ENCODE results near the gene TSC22D2.
A peak's percentile ranks its signal among the peaks of the same experiment; 100 is the strongest.

TSC22D2 gene

DNA sequence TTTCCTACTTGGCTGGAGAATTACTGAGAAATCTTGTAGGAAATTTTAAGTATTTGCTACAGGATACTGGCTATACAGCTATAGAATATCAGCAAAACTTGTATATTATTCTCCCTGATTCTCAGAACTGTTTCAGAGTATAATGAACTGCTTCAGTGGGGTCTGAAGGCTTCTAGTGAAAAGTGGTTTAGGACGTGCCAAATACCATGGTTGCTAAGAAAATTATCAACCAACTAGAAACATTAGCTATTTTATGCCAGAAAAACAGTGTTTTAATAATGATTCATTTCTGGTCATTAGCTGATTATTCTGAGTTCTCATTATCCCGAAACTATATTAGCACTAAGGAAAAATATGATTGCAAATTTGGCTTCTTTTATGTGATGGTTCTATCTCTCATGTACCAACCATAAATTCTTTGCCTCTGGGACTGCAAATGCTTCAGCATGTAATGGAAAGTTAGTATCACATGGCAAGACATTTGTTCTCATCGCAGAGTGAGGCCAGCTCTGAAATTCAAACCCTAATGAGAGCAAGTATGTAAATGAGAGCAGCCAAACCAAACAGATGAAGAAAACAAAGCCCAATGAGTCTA lies 11.0 kb upstream of the TSC22D2 start:
- Histone ChIP-seq H3K9me3 (ENCODE audit: control insufficient read depth, insufficient read depth, low read length) (no peaks in the 10 kb centered on the region), H3K9ac (ENCODE audit: low read depth, low read length) (no peak overlapping the region), H3K4me1 (ENCODE audit: insufficient read depth, low read length) (no peaks in the 10 kb centered on the region), H3K36me3 (ENCODE audit: insufficient read depth, low read length) (no peaks in the 10 kb centered on the region)

DNA sequence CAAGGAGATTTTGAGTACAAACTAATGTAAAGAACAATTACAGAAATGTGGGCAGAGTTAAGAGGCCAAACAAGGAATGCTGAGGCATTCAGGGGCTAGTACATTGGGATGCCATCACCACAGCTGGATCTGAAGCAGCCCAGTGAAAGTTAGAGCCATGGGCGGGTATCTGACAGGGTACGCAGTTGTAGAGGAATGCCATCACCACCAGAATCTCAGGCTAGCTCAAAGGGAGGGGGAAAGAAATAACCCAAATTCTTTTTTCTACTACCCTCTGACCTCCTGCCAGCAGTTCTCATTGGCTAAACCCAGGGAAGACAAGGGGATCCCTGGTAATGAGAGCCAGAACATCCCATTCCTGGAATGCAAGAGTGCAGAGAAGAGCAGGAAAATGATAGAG lies 9.0 kb upstream of the TSC22D2 start:
- Histone ChIP-seq H3K9me3 (ENCODE audit: control insufficient read depth, insufficient read depth, low read length) (no peaks in the 10 kb centered on the region), H3K4me1 (ENCODE audit: insufficient read depth, low read length) (no peaks in the 10 kb centered on the region; the same call in 1 of the 2 replicates), H3K9ac (ENCODE audit: low read depth, low read length) (no peak overlapping the region), H3K36me3 (ENCODE audit: insufficient read depth, low read length) (no peaks in the 10 kb centered on the region)

DNA sequence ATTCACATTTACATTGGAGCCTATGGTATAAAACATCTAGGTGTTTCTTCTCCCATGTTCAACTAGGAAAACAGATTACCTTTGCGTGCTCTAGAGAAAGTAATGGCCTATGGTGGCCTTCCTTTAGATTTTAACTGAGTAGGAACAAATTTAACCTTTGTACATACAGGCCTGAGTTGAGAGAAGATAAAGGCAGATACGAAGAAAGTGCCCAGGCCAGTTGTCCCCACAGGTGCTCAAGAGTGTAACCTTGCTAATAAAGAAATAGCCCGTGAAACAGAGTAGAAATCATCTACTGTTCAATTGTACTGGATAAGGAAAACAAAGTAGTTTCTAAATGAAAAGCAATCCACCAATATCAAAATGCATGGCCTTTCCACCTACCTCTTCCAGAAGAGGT lies 6.8 kb upstream of the TSC22D2 start:
- no peaks in the 10 kb centered on the region for H3K36me3 ChIP-seq (ENCODE audit: insufficient read depth, low read length)
- H3K9me3 ChIP-seq (ENCODE audit: control insufficient read depth, insufficient read depth, low read length), result no peaks in the 10 kb centered on the region
- H3K4me1 ChIP-seq (ENCODE audit: insufficient read depth, low read length), result no peaks in the 10 kb centered on the region; the same call in 1 of the 2 replicates
- H3K9ac ChIP-seq (ENCODE audit: low read depth, low read length), result no peak overlapping the region

DNA sequence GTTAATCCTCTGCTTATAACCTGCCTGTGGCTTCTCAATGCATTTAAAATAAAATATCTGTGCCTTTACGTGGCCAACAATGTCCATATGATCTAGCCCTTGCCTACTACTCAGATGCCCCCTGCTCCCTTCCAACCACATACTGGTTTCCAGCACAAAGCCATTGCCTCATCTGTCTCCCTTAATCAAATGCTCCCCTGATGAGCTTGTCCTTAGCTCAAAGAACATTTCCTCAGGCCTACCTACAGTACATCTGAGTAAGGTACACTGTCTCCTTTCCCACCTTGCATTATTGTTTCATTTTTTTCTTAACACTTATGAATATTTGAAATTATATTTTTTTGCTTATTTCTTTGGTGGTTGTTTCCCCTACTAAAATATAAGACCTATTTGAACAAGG lies 5.9 kb upstream of the TSC22D2 start:
- no peaks in the 10 kb centered on the region for H3K36me3 ChIP-seq (ENCODE audit: insufficient read depth, low read length)
- H3K9me3 ChIP-seq (ENCODE audit: control insufficient read depth, insufficient read depth, low read length), result no peaks in the 10 kb centered on the region
- no peak overlapping the region for H3K9ac ChIP-seq (ENCODE audit: low read depth, low read length)
- peaks cover 7% of the 10 kb centered on the region; the same call in 1 of the 2 replicates for H3K4me1 ChIP-seq (ENCODE audit: insufficient read depth, low read length)

DNA sequence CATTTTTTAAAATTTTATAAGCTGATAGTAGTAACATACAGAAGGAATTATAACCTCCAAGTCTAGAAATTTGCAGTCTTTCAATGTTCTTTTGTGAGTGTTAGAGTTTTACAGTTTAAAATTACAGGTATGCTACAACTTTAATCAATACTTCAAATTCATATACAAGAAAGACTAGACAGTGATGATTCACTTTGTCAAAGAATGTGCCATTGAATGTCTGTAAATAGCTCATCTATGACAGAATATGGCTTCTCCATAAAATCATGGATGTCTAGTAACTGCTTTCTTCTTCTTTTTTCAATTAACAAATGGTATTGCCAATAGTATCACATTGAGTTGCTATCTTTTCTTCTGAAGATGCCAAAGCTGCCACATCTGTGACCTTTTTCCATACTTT lies 4.1 kb upstream of the TSC22D2 start:
- Histone ChIP-seq H3K4me1 (ENCODE audit: insufficient read depth, low read length) (peaks cover 8% of the 10 kb centered on the region; the same call in 1 of the 2 replicates), H3K36me3 (ENCODE audit: insufficient read depth, low read length) (no peaks in the 10 kb centered on the region), H3K9ac (ENCODE audit: low read depth, low read length) (no peak overlapping the region), H3K9me3 (ENCODE audit: control insufficient read depth, insufficient read depth, low read length) (no peaks in the 10 kb centered on the region)

DNA sequence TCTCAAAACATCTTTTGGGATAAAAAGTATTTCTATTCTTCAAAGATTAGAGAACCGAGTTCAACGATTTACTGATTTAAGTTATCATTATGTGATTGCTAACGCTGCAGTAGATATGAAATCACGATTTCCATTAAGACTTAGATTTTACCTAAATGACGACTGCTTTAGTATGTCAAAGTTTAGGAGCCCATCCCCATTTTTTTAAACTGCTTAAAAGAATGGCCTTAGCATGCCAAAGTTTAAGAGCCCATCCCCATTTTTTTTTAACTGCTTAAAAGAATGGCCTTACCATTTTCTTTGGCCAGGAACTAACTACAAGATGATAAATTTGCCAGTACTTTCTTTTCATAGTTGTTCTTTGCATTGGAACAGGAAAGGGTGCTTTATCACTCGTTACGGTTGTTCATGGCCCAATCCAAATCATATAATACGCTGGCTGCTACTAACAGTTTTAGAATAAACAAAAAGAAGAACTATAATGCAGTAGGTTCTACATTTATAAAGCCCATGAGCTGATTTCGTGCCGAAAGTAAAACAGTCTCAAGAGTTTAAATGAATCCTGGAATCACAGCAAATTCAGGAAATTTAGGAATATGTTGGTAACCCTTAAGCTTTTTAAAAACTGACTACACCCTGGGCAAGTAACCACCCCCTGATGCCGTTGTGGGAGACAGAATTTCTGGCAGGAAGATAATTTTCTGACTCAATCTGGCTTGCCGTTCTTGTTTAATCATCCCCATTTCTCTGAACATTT lies 869 bp upstream of the TSC22D2 start:
- Histone ChIP-seq H3K9me3 (ENCODE audit: control insufficient read depth, insufficient read depth, low read length) (no peaks in the 10 kb centered on the region), H3K4me1 (ENCODE audit: insufficient read depth, low read length) (peaks cover 8% of the 10 kb centered on the region; the same call in 1 of the 2 replicates), H3K9ac (ENCODE audit: low read depth, low read length) (peak overlapping the region; percentile 84), H3K36me3 (ENCODE audit: insufficient read depth, low read length) (no peaks in the 10 kb centered on the region)

DNA sequence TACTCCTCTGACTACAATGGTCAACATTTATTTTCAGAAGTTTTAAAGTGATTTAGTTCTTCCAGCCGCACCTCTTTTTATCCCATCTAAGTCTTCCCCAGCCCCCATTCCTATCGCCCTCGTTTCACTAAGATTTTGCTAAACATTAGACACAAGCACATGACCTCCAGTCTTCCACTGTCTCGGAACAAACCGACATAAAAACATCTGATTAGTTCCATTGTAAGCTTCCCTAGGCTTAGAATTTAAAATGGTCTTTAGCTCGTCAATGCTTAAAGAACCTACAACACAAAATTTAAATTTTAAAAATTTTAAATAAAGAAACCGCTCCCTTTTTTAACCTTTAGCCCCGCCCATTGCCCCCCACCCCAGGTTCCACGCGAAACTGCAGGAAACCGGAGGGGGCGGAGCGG lies 284 bp upstream of the TSC22D2 start:
- H3K9me3 ChIP-seq (ENCODE audit: control insufficient read depth, insufficient read depth, low read length), result no peaks in the 10 kb centered on the region
- H3K9ac ChIP-seq (ENCODE audit: low read depth, low read length), result peak overlapping the region; percentile 84

DNA sequence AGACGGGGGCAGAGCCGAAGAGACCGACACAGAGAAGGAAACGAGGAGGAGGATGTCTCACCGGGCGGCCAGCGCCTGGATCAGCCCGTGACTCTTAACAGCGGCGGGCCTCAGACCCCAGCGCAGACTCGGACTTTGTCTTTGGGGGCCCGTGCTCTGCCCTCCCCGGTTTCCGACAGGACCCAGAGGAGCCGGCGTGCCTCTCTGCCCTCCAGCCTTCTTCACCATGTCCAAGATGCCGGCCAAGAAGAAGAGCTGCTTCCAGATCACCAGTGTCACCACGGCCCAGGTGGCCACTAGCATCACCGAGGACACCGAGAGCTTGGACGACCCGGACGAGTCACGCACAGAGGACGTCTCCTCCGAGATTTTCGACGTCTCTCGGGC lies 1.0 kb downstream of the TSC22D2 start:
- Histone ChIP-seq H3K9ac (ENCODE audit: low read depth, low read length) (peak overlapping the region; percentile 84), H3K9me3 (ENCODE audit: control insufficient read depth, insufficient read depth, low read length) (no peaks in the 10 kb centered on the region), H3K4me1 (ENCODE audit: insufficient read depth, low read length) (peaks cover 8% of the 10 kb centered on the region; the same call in 1 of the 2 replicates), H3K36me3 (ENCODE audit: insufficient read depth, low read length) (no peaks in the 10 kb centered on the region)

More for the DNA sequence above, 284 bp upstream of the TSC22D2 start:
- H3K4me1 ChIP-seq (ENCODE audit: insufficient read depth, low read length), result peaks cover 8% of the 10 kb centered on the region; the same call in 1 of the 2 replicates
- H3K36me3 ChIP-seq (ENCODE audit: insufficient read depth, low read length), result no peaks in the 10 kb centered on the region

DNA sequence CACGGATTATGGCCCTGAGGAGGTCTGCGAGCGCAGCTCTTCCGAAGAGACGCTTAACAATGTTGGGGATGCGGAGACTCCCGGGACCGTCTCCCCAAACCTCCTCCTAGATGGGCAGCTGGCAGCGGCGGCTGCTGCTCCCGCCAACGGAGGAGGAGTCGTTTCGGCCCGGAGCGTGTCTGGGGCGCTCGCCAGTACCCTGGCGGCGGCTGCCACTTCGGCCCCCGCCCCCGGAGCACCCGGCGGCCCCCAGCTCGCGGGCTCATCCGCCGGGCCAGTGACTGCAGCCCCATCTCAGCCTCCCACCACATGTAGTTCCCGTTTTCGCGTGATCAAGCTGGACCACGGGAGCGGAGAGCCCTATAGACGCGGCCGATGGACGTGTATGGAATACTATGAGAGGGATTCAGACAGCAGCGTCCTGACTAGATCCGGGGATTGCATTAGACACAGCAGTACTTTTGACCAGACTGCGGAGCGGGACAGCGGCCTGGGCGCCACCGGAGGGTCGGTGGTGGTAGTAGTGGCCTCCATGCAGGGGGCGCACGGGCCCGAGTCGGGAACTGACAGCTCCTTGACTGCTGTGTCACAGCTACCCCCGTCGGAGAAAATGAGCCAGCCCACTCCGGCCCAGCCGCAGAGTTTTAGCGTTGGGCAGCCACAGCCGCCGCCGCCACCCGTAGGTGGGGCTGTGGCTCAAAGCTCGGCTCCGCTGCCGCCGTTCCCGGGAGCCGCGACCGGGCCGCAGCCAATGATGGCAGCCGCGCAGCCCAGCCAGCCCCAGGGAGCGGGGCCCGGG lies 1.6 kb downstream of the TSC22D2 start:
- peaks cover 11% of the 10 kb centered on the region; the same call in 1 of the 2 replicates for H3K4me1 ChIP-seq (ENCODE audit: insufficient read depth, low read length)
- no peaks in the 10 kb centered on the region for H3K36me3 ChIP-seq (ENCODE audit: insufficient read depth, low read length)
- no peaks in the 10 kb centered on the region for H3K9me3 ChIP-seq (ENCODE audit: control insufficient read depth, insufficient read depth, low read length)
- peak overlapping the region; percentile 84 for H3K9ac ChIP-seq (ENCODE audit: low read depth, low read length)

DNA sequence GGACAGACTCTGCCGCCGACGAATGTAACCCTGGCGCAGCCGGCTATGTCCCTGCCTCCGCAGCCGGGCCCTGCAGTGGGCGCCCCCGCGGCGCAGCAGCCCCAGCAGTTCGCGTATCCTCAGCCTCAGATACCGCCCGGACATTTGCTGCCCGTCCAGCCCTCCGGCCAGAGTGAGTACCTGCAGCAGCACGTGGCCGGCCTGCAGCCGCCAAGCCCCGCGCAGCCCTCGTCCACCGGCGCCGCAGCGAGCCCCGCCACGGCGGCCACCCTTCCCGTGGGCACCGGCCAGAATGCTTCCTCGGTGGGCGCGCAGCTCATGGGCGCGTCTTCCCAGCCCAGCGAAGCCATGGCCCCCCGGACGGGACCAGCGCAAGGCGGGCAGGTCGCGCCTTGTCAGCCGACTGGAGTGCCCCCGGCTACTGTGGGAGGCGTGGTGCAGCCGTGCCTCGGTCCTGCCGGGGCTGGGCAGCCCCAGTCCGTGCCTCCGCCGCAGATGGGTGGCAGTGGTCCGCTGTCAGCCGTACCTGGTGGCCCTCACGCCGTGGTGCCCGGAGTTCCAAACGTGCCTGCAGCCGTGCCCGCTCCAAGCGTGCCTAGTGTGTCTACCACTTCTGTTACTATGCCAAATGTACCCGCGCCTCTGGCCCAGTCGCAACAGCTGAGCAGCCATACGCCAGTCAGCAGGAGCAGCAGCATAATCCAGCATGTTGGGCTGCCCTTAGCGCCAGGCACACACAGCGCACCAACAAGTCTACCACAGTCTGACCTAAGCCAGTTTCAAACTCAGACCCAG lies 2.4 kb downstream of the TSC22D2 start:
- peaks cover 12% of the 10 kb centered on the region; the same call in 1 of the 2 replicates for H3K4me1 ChIP-seq (ENCODE audit: insufficient read depth, low read length)

DNA sequence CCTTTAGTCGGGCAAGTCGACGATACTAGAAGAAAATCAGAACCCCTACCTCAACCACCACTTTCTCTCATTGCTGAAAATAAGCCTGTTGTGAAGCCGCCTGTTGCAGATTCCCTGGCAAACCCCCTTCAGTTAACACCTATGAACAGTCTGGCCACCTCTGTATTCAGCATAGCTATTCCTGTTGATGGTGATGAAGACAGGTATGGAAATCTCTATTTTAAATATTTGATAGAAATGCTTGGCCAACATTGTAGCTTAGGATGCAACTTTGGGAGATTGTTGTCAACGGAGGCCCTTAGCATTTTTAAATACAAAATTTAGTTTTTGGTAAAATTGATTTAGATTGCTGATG lies 3.0 kb downstream of the TSC22D2 start:
- peaks cover 12% of the 10 kb centered on the region; the same call in 1 of the 2 replicates for H3K4me1 ChIP-seq (ENCODE audit: insufficient read depth, low read length)
- H3K9ac ChIP-seq (ENCODE audit: low read depth, low read length), result peak overlapping the region; percentile 84
- H3K9me3 ChIP-seq (ENCODE audit: control insufficient read depth, insufficient read depth, low read length), result no peaks in the 10 kb centered on the region
- H3K36me3 ChIP-seq (ENCODE audit: insufficient read depth, low read length), result no peaks in the 10 kb centered on the region

More for the DNA sequence above, 2.4 kb downstream of the TSC22D2 start:
- Histone ChIP-seq H3K36me3 (ENCODE audit: insufficient read depth, low read length) (no peaks in the 10 kb centered on the region), H3K9me3 (ENCODE audit: control insufficient read depth, insufficient read depth, low read length) (no peaks in the 10 kb centered on the region), H3K9ac (ENCODE audit: low read depth, low read length) (peak overlapping the region; percentile 84)

DNA sequence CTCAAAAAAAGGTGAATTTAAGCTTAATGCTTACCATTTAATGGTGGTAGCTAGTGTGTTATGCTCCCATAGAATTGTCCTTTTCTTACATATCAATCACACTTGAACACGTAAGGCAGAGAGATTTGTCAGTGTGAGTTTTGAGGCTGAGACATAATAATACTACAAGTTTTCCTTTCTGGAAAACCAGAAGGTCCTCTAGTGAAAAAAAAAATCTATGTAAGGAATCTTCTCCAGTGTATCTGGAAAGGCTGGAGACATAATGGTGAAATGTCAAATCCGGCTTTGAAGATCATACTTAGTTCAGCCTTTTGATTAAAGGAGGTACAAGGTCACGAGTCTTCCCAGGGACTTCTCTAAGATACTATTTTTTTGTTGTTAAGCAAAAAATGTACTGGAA lies 3.4 kb downstream of the TSC22D2 start:
- H3K9ac ChIP-seq (ENCODE audit: low read depth, low read length), result peak overlapping the region; percentile 84
- peaks cover 12% of the 10 kb centered on the region; the same call in 1 of the 2 replicates for H3K4me1 ChIP-seq (ENCODE audit: insufficient read depth, low read length)
- no peaks in the 10 kb centered on the region for H3K36me3 ChIP-seq (ENCODE audit: insufficient read depth, low read length)
- no peaks in the 10 kb centered on the region for H3K9me3 ChIP-seq (ENCODE audit: control insufficient read depth, insufficient read depth, low read length)

DNA sequence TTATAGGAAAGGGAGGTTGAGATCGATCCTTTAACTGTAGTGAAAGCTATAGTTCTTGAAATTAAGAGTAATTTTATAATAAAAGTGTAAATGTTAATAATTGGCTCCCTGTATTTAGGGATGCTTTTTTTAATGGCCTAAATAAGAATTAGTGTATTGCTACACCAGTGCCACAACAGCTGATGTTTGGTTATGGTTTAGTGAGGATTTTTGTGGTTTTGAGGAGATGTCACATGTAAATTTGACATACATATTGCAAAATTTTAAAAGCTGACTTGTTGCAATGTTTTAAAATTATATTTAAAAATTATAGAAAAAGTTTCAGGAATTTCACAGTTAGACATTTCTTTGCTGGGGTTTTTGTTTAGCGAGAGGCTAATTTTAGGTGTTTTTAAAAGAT lies 3.9 kb downstream of the TSC22D2 start:
- Histone ChIP-seq H3K4me1 (ENCODE audit: insufficient read depth, low read length) (peaks cover 8% of the 10 kb centered on the region; the same call in 1 of the 2 replicates), H3K36me3 (ENCODE audit: insufficient read depth, low read length) (no peaks in the 10 kb centered on the region), H3K9ac (ENCODE audit: low read depth, low read length) (peak overlapping the region; percentile 84; the same call in 1 of the 2 replicates), H3K9me3 (ENCODE audit: control insufficient read depth, insufficient read depth, low read length) (no peaks in the 10 kb centered on the region)
